ENCODE results near the gene NR5A1.

NR5A1 gene

GRCh38 chr9:124439086-124439485, 68.1 kb downstream of the NR5A1 start:
- no peak for DNase-seq

DNA sequence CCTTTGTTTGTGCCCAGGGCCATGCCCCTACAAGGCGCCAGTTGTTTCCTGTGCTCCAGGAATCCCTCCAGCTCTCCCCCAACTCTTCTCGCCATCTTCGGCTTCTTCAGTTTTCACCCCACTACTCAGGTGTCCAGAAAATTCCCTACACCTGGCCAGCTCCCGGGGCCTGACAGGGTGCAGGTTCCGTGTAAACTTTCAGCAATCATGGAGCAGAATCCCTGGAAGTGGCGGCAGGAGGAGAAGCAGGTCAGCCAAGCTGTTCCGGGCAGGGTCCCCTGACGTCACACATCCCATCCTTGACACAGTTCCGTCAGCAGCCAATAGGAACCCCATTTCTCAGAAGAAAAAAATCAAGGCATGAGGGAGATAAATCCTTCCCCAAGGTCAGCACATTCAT, 69.1 kb downstream of the NR5A1 start:
- DNase-seq = no peak

DNA sequence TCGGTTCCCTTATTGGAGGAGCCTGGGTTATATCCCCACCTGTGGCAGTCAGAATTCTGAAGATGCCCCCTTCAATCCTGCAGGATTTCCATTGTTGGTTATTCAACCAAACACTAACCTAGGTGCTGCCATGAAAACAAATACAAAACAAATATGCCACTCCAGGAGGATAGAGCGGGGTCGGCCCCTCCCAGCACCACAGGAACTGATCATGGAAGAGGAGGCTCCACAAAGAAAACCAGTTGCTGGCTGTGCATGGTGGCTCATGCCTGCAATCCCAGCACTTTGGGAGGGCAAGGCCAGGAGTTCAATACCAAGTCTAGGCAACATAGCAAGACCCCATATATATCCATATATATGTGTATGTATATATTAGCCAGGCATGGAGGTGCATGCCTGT, 70.1 kb downstream of the NR5A1 start:
- DNase-seq = no peak

GRCh38 chr9:124436320-124436719, 70.9 kb downstream of the NR5A1 start:
- no peak for DNase-seq

All from fibroblast of skin of back (primary cell).